GM12892 (cell line): ENCODE measurements around the gene ADAMTSL2.

Source experiments
- POLR2A ChIP-seq: IDR thresholded peaks from 2 replicates; pipeline ENCODE4 v1.6.1; 2011; ENCODE audit warnings: low read depth, low read length, control low read depth
- TAF1 ChIP-seq: IDR thresholded peaks from 2 replicates; pipeline ENCODE4 v1.6.1; 2011; ENCODE audit warnings: low read depth, mild to moderate bottlenecking, control low read depth, low read length, borderline replicate concordance

- no peak for TF ChIP-seq TAF1
- TF ChIP-seq POLR2A = no peak
Observed at GRCh38 chr9:133615186-133615585, 80.7 kb downstream of the ADAMTSL2 start.
